Fibroblast of villous mesenchyme (primary cell): ENCODE measurements around the gene ZBTB14. TPM values are rescaled to one million over a fixed set of nuclear protein-coding genes. Genes with fewer than 3 reads are reported as not detected.

ENCODE experiments used
- DNase-seq: peaks from one replicate; pipeline ENCODE4 v3.0.0-alpha.2; 2010; ENCODE audit warnings: low read depth
- H3K4me3 ChIP-seq: 2 replicates; pipeline ENCODE4 v1.5.1; 2011; ENCODE audit warnings: low read depth, mild to moderate bottlenecking, low read length
- total RNA-seq: library from RNA; depleted of rRNA; stranded (reverse); fragments of >200 nt; gene quantifications from 2 replicates; pipeline ENCODE4 v1.2.3, GENCODE V29; 2012
- TF ChIP-seq, protein P1 (sequence below): IDR thresholded peaks from 2 replicates; pipeline ENCODE4 v1.5.1; 2012; ENCODE audit warnings: low read depth, mild to moderate bottlenecking, low read length; ENCODE audit not compliant: insufficient read depth

The ZBTB14 gene, protein sequence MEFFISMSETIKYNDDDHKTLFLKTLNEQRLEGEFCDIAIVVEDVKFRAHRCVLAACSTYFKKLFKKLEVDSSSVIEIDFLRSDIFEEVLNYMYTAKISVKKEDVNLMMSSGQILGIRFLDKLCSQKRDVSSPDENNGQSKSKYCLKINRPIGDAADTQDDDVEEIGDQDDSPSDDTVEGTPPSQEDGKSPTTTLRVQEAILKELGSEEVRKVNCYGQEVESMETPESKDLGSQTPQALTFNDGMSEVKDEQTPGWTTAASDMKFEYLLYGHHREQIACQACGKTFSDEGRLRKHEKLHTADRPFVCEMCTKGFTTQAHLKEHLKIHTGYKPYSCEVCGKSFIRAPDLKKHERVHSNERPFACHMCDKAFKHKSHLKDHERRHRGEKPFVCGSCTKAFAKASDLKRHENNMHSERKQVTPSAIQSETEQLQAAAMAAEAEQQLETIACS
- 10.6 and 14.2 TPM in 2 replicates for total RNA-seq

DNA sequence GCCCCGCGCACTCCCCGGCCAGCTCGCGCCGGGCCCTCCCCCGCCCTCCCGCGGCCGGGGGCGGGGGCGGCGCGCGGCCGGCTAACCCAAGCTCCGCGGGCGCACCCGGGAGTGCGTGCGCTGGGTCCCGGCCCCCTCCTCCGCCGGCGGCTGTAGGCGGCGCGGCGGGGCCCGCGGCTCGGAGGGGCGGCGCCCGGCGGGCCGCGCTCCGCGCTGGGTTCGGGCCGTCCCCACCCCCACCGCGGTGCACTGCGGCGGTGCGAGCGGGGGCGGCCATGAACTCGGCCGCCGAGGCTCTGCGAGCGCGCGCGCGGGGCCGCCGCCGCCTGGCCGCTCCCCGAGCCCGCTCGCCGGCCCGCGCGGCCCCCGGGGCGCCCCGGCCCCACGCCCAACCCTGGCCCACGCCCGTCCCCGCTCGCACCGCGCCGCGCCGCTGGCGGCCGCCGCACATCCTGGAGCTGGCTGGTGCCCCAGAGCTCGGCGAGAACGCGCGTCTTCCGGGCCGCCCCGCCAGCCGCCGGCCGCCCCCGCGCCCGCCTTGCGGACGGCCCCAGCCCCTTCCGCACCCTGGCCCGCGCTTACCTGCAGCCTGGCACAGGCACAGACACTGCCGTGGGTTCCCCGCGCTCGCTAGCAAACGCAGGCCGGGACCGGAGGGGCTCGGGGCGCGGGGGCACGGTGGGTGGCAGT lies at the start of gene ZBTB14:
ZBTB14 (minus strand) TSS at position 496 of the 690 bp plus-strand sequence. CDS start 2,480 bp downstream, outside the sequence.
- DNase-seq: peak; percentile 61
- H3K4me3 ChIP-seq: peak within 1 kb of the TSS; percentile 91
- TF ChIP-seq, protein P1, sequence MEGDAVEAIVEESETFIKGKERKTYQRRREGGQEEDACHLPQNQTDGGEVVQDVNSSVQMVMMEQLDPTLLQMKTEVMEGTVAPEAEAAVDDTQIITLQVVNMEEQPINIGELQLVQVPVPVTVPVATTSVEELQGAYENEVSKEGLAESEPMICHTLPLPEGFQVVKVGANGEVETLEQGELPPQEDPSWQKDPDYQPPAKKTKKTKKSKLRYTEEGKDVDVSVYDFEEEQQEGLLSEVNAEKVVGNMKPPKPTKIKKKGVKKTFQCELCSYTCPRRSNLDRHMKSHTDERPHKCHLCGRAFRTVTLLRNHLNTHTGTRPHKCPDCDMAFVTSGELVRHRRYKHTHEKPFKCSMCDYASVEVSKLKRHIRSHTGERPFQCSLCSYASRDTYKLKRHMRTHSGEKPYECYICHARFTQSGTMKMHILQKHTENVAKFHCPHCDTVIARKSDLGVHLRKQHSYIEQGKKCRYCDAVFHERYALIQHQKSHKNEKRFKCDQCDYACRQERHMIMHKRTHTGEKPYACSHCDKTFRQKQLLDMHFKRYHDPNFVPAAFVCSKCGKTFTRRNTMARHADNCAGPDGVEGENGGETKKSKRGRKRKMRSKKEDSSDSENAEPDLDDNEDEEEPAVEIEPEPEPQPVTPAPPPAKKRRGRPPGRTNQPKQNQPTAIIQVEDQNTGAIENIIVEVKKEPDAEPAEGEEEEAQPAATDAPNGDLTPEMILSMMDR: no peak

DNA sequence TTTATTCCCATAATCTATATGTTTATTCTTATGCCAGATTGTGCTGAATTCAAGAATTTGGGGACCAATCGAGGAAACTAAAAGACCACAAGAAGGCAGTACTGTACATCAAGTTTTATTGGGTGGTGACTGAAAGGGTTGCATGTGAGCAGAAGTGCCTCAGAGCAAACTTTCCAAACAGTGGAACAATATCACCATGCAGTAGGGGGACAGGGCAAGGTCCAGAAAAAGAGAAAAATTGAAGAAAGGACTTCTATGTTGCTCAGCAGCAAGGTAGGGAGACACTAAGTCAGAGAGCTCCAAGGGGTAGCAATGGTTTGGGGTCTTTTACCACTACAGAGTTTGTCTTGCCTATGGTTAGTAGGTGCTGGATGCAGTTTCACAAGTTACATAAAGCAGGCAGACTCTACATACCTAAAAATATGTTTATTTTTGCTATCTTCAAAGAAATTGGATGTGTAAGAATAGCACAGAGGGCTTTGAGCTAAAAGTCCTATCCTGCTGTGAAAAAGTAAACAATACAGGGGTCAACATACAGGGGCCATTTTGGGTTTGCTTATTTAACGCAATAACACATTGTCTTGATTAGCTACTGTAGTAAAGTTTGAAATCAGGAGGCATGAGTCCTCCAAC lies 43.8 kb upstream of the ZBTB14 start:
- TF ChIP-seq, protein P1: no peak
- no peak overlapping the region for H3K4me3 ChIP-seq
- DNase-seq: no peak

DNA sequence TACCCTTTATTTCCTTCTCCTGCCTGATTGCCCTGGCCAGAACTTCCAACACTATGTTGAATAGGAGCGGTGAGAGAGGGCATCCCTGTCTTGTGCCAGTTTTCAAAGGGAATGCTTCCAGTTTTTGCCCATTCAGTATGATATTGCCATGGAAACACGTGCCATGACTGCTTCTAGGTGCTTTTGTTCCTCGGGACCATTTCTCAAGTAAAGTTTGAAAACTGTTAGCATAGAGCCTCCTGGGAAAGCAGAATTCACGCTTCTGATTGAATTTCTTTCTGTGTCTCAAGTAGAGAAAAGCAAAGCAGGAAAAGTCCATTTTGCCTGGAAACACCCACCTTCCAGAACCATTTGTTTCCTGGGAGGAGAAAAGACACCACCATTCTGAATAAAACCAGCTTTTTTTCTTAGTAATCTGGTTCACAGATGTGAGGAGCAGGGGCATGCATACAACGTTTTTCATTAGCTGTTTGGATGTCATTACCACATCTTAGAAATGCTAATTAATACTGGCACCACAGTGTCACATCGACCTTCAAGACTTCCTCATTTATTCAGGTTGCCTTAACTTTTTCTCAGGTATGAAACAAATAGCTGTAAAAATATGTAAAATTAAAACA lies 39.0 kb upstream of the ZBTB14 start:
- no peak for DNase-seq
- H3K4me3 ChIP-seq: no peak overlapping the region
- TF ChIP-seq, protein P1: no peak

DNA sequence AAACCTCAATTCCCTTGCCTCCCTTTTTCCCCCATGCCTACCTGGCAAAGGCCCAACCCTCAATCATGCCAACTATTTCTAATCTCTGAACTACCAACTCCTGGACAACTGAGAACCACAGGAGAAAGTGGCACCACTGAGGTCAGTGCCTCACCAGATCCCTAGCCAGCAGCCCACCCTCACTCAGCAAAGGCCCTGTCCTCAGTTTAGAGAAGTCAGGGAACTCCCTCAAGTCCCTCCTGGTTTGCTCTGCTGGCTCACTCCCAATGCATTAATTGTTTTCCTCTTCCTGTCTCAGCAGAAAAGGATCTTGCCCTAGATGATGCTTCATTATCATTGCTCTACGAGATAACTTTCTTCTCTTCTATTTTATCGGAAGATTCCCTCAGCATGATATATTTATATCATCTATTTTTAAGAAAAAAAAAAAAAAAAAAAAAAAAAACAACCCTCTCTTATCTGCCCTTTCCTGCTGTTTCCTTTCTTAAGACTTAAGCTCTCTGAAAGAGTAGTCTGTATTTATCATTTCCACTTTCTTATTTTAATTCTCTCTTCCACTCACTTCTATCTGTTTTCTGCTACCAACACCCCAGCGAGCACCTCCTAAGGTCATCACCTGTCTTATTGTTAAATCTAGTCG lies 22.7 kb upstream of the ZBTB14 start:
- no peak overlapping the region for H3K4me3 ChIP-seq
- TF ChIP-seq, protein P1: no peak
- DNase-seq: no peak

DNA sequence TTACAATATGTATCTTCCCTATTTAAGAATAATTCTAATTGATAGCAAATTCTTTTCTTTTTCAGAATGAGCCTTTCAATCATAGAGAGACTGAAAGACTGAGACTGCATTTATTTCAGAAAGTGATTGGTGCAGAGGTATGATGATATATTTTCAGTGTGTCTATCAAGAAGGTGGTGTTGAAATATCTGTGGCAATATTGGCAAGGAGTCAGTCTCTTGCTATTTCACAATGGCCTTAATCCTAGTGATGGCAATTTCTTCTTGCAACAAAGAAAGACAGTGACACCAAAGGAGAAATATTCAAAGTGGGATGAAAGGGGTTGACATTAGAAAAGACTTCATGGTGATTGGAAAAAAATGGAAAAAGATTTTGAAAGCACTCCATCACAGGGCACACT lies 21.7 kb upstream of the ZBTB14 start:
- no peak overlapping the region for H3K4me3 ChIP-seq
- TF ChIP-seq, protein P1: no peak
- no peak for DNase-seq

DNA sequence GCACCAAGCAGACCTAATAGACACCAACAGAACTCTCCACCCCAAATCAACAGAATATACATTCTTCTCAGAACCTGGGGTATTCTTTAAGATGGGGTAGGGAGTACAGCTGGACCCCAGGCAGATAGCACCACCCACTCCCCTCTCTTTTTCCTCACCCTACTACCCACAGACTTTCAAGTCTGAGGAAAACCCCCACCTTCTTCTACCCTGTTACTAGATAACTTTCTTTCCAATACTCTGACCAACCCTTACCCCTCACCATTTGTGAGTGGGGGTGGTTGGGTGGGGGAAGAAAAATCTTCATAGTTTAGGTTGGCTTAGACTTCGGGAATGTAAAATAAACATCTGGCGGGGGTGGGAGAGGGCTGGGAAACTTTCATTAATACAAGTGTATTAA lies 20.3 kb upstream of the ZBTB14 start:
- H3K4me3 ChIP-seq: no peak overlapping the region
- TF ChIP-seq, protein P1: no peak
- DNase-seq: no peak
